ENCODE data around the gene ORAI2. TPM values are rescaled to one million over a fixed set of nuclear protein-coding genes. Genes with fewer than 3 reads are reported as not detected.

Gene ORAI2
- polyA plus RNA-seq, 1 of the 3 experiments (the other 2 are of a cell fraction) = 85.8 TPM

- TF ChIP-seq IRF3 (IDR thresholded peaks at IDR 0.05; ENCODE audit: low read depth, low read length) (no peak), RFX5 (IDR thresholded peaks at IDR 0.05; ENCODE audit: low read length) (no peak)
These were observed 22.5 kb upstream of the ORAI2 start (continued) for GRCh38 chr7:102410918-102411317.

- Histone ChIP-seq H3K4me2 (no peak overlapping the region), H3F3A (replicated peaks; ENCODE audit: insufficient read depth) (no peaks in the 10 kb centered on the region), H3K9me2 (no peaks in the 10 kb centered on the region), H3K27ac (ENCODE audit: low read depth in 2 of 2, low read length in 1 of 2) (no peak overlapping the region), H3K4me3 (ENCODE audit: low read depth in 2 of 2, low read length in 1 of 2) (no peak overlapping the region), H3K79me2 (ENCODE audit: insufficient read depth) (peaks cover 44% of the 10 kb centered on the region), H2AFZ (ENCODE audit: low read depth) (no peak overlapping the region), H3K9me3 (no peaks in the 10 kb centered on the region), H3K4me1 (ENCODE audit: control insufficient read depth in 1 of 2, insufficient read depth in 2 of 2, low read depth in 1 of 2, low read length in 1 of 2) (peaks cover 0 to 5% of the 10 kb centered on the region in 2 experiments; a peak in 1 of 4 replicates), H3K9ac (no peak overlapping the region), H4K20me1 (ENCODE audit: insufficient read depth) (peaks cover 21% of the 10 kb centered on the region), H3K36me3 (replicated peaks in 1 of 2; ENCODE audit: control insufficient read depth in 1 of 2, insufficient read depth in 2 of 2, low read length in 1 of 2) (peaks cover 63 to 92% of the 10 kb centered on the region in 2 experiments), H3K27me3 (ENCODE audit: insufficient read depth) (no peaks in the 10 kb centered on the region)
- WGBS (ENCODE audit: low lambda C conversion rate) = 78% methylated on average over 6 of the region's 6 CpGs
- POLR2A ChIA-PET = interaction anchor here (1.1 kb wide), 1 partner anchor 17 kb away, joined by 4 read pairs; the partner anchor contains the start of gene PRKRIP1
- peak; percentile 73 for DNase-seq
- CTCF ChIA-PET = interaction anchor here (0.6 to 2.2 kb wide), 28 partner anchors 8 to 142 kb away, joined by 3 to 26 read pairs (median 4); partner anchors contain the start of genes ALKBH4, ORAI2 and PRKRIP1
- TF ChIP-seq RAD21 (IDR thresholded peaks at IDR 0.05; ENCODE audit: low read length) (peak; percentile 73), CHD2 (IDR thresholded peaks at IDR 0.05; ENCODE audit: low read length, partially characterized antibody) (no peak), PBX3 (IDR thresholded peaks at IDR 0.05) (no peak), REST (IDR thresholded peaks at IDR 0.05; ENCODE audit: low read depth, low read length) (no peak), SMC3 (IDR thresholded peaks at IDR 0.05; ENCODE audit: low read depth, low read length) (peak; percentile 45; the same call in 1 of the 2 replicates), JUND (IDR thresholded peaks at IDR 0.05) (no peak), CTCF (IDR thresholded peaks at IDR 0.05) (peak; percentile 60)
These were observed 20.8 kb upstream of the ORAI2 start for GRCh38 chr7:102412548-102412947.

All from SK-N-SH (cell line).